IPS DF 4.7 (cell line): Measurements from ENCODE around the gene ARRDC5.
"Not testable (repeated sequence)": the region's sequence is repeated elsewhere in the genome, so short reads cannot be mapped to it uniquely, and the experiment has no call there.

Source experiments
- DNase-seq: peaks from one replicate; pipeline ENCODE4 v3.0.0-alpha.2; 2013; ENCODE audit warnings: low spot score; ENCODE audit errors: extremely low read depth

ARRDC5 gene

GRCh38 chr19:4910594-4911281, 8.0 kb upstream of the ARRDC5 start:
- no peak for DNase-seq

GRCh38 chr19:4909897-4910593, 7.3 kb upstream of the ARRDC5 start:
- DNase-seq, result no peak

- DNase-seq, result no peak
These were observed 6.6 kb upstream of the ARRDC5 start, which contains the start of gene UHRF1 for GRCh38 chr19:4909156-4909896. UHRF1 (plus strand) TSS chr19:4909501; CDS start chr19:4910886, 1,385 bp downstream.

GRCh38 chr19:4908781-4909155, 6.1 kb upstream of the ARRDC5 start:
- DNase-seq, result no peak

- DNase-seq, result no peak
These were observed 5.7 kb upstream of the ARRDC5 start for GRCh38 chr19:4908360-4908759.

GRCh38 chr19:4906963-4907362, 4.3 kb upstream of the ARRDC5 start:
- no peak for DNase-seq

- DNase-seq, result no peak
These were observed 1.8 kb upstream of the ARRDC5 start for GRCh38 chr19:4904481-4904880.

- DNase-seq, result not testable (repeated sequence)
These were observed 1.8 kb downstream of the ARRDC5 start for GRCh38 chr19:4900879-4901278.

GRCh38 chr19:4897146-4897545, 5.5 kb downstream of the ARRDC5 start:
- no peak for DNase-seq

GRCh38 chr19:4896372-4896771, 6.3 kb downstream of the ARRDC5 start:
- no peak for DNase-seq

GRCh38 chr19:4892962-4893361, 9.7 kb downstream of the ARRDC5 start:
- DNase-seq, result not testable (repeated sequence)

GRCh38 chr19:4891066-4891465, 11.6 kb downstream of the ARRDC5 start:
- no peak for DNase-seq

- DNase-seq, result no peak
These were observed 13.5 kb downstream of the ARRDC5 start for GRCh38 chr19:4889034-4889815.

- not testable (repeated sequence) for DNase-seq
These were observed 14.9 kb downstream of the ARRDC5 start for GRCh38 chr19:4887803-4888202.

- not testable (repeated sequence) for DNase-seq
These were observed 17.7 kb downstream of the ARRDC5 start for GRCh38 chr19:4884993-4885392.

GRCh38 chr19:4882874-4883273, 19.8 kb downstream of the ARRDC5 start:
- not testable (repeated sequence) for DNase-seq

- no peak for DNase-seq
These were observed 23.7 kb downstream of the ARRDC5 start for GRCh38 chr19:4879041-4879440.

GRCh38 chr19:4878491-4878968, 24.2 kb downstream of the ARRDC5 start:
- no peak for DNase-seq

GRCh38 chr19:4877753-4878490, 24.8 kb downstream of the ARRDC5 start:
- DNase-seq, result no peak

- no peak for DNase-seq
These were observed 28.8 kb downstream of the ARRDC5 start for GRCh38 chr19:4873930-4874329.

- DNase-seq, result no peak
These were observed 31.0 kb downstream of the ARRDC5 start for GRCh38 chr19:4871711-4872110.
